NCI-H1694 treated with DMSO at 0.1 percent for 48 hours (cell line): ENCODE results near the gene SBSN.
"Not testable (repeated sequence)": the region's sequence is repeated elsewhere in the genome, so short reads cannot be mapped to it uniquely, and the experiment has no call there.

Experiments
- DNase-seq: peaks from one replicate; lab custom pipeline; 2025; lab: John Stamatoyannopoulos, UW

Gene SBSN

DNA sequence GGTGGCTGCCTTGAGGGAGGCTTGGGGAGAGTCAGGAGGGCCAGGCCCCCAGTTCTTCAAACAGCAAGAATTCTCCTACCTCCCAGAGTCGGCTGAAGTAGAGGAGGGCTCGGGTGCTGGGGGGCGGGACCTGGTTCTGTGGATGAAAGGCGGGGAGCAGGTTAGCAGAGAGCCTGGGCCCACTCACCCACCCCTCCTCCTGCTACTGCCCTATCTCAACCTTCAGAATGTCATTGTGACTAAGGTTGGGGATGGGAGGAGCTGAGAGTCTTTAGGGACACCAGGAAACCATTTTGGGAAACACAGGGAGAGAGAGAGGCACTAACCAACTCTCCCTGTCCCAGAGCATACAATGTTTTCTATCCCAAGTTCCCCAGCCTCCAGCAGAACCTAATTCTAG lies 25.4 kb downstream of the SBSN start:
- no peak for DNase-seq

DNA sequence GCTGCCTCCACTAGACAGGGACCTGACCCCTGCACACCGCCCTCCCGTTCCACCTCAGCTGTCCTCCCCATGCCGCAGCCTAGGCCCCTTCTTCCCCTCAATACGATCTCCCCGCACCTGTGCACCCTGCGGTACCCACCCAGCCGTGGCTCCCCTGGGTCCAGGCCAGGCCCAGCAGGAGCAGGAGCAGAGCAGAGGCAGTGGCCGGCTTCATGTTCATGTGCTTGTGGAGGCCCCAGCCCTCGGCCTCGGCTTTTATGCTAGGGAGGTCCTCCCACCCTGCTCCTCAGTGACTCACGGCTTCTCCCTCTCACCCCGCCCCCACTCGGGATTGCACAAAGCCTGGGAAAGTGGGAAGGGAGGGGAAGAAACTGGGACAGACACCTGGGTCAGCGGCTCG lies 26.4 kb downstream of the SBSN start:
- DNase-seq: no peak

DNA sequence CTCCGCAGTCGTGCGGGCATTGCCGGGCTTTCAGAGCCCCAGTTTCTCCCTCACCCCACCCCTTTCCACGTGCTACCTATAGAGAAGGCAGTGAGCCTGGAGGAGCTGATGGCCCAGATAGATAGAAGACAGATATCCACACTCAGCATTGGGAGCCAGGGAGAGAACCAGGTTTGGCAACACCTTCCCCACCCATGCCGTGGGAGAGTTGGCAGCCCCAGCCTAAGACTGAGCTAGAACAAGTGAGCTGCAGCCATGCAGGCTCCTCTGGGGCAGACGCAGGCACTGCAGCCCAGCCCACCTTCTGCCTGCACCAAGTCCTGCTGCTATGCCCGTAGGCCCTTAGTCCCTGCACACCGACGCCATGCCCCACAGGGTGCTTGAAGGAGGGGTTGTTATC lies 27.5 kb downstream of the SBSN start:
- DNase-seq: no peak

DNA sequence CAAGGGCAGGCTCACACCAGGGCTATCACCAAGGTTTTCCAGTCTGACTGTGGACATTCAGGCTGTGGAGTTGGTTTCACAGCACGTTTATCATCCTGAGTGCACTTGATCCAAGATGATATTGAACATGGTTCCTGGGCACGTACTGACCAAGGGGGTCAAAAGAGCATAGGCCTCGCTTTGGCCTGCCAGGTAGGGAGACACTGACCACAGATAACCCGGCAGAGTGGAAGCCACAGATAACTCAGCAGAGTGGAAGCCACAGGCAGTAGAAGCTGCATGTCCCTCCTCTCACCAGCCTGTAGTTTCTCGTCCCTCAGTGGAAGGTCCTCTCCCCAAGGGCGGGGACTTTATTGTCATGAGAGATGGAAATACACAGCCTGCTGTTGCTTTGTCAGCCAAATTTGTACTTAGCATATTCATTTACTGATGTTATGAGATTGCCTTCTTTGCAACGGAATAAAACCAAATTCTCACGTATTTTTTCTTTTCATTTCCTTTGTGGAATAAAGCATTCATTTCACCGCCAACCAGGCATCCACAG lies 29.1 kb downstream of the SBSN start:
- DNase-seq: no peak

DNA sequence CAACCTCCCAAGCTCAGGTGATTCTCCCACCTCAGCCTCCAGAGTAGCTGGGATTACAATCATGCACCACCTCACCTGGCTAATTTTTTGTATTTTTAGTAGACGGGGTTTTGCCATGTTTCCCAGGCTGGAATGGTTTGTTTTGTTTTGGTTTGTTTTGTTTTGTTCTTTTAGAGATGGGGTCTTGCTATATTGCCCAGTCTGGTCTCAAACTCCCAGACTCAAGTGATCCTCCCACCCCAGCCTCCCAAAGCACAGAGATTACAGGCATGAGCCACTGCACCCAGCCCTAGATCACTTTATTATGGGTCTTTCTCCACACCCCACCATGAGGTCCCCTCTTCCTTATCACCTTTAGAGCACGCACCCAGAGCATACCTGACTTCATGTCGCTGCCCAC lies 29.9 kb downstream of the SBSN start:
- no peak for DNase-seq

DNA sequence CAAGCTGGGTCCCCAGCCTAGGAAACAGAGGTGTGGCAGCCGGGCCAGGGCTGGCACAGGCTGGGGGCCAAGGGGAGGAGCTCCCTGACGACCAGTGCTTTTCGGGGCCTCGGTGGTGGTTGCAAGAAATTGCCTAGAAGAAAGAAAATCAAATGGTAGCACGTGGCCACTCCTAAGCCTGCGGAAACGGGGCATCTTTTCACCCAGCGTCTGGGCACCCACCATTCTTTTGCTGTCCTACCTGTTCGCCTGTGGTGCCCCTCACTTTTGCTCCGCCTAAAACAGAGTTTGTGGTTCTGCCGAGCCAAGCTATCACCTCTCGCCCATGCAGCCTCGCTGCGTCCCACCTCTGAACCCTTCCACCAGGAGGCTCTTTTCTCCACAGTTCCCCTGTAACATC lies 30.7 kb downstream of the SBSN start:
- DNase-seq: no peak

DNA sequence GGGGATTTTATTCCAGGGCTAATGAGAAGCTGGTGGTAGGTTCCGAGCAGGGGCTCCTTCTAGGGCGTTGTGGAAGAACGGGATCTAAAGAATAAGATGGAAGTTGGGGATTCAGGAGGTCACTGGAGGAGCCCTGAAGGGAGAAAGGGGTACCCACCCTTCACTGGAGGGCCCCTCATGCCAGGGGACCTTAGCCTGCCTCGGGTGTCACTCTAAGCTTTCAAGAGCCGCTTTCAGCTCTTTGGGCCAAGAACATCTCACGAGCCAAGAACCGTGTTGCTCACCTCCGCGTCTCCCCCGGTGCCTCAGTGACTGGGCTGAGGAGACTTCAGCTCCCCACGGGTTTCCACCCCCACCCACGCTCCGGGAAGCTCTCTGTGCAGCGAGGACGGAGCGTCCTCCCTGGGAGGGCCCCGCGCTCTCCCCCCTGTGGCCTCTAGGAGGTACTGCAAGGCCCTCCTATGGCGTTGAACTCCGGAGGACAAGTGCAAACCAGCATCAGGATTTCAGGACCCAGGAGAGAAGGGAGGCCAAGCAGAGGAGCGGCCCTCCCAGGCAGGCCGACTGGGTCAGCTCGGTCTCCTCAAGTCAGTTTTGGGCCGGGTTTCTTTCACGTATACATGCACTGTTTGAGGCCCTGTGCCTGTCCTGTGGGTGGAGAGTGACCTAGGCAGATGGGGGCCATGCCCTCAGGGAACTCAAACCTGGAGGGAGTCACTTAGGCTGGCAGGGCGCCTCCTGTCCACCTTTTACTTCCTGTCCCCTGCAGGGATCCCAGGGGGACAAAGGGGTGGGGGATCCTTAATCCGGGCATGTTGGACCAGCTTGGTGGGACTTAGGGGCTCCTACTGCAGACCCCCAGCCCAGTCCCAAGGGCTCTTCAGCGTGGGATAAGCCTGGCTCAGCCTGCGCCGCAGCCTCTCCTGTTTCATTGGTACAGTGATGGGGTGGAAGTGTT lies 32.7 kb downstream of the SBSN start:
- peak; percentile 65 for DNase-seq

DNA sequence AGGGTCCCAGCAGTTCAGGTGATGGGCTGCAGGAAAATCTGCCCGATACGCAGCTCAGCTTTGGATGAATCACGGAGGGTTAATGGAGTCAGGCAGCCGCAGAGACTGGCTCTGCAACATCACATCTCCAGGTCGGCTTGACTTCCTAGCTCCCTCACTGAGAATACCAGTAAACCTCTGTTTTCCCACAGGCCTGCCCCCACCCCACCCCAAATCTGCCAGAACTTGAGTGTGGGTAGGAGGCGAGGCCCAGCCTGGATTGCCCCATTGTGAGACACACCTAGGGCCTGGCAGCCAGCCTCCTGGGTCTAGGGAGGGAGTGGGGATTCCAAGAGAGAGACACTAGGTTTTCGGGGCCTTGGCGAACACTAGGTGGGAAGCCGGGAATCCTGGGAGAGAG lies 34.1 kb downstream of the SBSN start:
- no peak for DNase-seq

DNA sequence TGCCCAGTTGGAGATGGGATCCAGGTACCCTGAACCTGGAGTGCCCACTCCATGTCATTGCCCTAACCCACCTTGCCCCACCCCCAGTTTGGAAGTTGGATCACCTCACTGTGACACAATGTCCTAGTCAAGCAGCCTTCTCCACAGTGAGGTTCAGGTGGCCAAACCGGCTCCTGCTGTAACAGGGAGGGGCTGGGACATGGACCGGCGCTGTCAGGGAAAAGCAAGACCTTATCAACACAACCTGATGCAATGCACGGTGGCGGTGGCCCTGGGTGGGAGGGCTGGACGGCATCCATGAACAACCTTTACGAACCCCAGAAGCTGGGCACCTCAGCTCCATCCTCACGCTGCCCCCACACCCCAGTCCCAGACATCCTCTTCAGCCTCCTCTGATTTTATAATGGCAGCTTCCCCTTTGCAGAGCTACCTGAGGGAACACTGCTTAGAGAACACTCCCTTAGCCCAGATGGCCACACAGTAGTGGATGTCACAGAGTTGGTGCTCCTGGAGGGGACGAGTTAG lies 36.2 kb downstream of the SBSN start:
- no peak for DNase-seq

DNA sequence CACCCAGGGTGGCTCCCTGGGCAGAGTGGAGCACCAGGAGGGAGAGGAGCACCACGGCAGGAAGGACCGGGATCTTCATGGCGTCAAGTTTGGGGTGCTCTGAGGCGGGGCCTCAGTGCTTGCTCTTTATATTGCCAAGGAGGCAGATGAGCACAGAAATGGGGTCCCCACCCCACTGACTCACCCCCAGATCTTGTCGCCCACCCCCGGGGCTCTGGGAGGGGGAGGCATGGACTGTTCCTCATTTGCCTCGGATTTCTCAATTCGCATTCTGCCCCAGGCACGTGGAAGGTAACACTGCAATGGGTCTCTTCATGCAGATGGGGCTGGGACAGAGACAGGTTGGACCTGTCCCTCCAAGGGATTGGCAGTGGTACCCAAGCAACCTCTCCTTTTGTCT lies 37.7 kb downstream of the SBSN start, which contains the start of gene KRTDAP:
Gene KRTDAP (minus strand): TSS at position 101 of the 400 bp plus-strand sequence. CDS start 22 bp downstream, at position 79.
- no peak for DNase-seq

DNA sequence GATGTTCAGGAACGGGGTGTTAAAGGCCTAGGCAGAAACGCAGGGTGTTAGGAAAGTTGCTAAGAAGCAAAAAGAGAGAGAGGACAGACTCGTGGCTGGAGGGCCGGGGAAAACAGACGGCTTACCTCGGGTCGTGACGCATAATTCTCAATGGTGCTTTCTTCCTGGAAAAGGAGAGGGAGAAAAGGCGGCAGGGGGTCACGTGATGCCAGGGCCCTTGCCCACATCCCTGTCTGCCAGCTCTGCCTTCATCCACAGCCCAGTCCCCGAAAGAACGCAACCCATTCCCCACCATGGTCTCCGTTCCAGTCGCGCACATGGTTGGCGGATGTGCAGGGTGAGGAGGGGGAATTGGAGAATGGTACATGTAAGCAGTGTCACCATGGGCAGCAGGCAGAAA lies 39.4 kb downstream of the SBSN start:
- no peak for DNase-seq

DNA sequence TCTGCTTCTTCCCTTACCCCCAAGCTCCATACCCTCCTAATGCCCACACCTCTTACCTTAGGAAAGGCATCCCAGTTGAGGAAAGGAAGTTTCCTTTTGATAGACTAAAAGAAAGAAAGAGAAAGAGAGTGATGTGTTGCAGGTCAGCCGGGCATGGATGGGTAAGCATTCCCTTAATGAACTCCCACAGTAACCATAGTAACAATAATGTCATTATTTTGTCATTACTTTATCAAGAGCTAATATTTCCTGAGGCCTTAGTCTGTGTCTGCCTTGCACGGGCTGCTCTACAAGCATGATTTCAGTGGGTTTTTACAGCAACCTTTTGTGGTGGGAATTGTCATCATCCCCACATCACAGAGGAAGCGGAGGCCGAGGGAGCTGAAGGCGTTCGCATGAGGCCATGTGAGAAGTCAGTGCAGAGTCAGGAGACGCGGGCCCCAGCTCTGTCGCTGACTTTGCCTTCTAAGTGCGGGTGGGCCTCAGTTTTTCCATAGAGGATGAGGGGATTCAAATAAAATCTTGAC lies 40.4 kb downstream of the SBSN start:
- no peak for DNase-seq

DNA sequence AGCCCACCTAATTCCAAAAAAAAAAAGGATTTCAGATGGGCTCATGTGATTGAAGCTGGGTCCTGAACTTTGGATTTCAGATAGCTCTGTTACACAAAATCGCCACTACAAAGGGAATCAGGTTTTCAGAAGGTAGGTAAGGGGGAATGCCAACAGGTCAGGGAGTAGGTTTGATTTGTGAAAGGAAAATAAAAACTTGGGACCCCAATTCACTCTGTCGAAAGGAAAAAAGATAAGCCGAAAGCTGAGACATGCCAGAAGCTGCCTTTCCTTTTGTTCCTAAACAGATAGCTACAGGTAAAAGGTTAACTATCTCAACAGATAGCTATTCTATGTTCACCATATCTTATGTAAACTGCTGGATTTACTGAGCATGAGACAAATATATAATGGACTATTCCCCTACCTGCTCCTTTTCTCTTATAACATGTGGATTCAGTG lies 41.8 kb downstream of the SBSN start:
- no peak for DNase-seq

DNA sequence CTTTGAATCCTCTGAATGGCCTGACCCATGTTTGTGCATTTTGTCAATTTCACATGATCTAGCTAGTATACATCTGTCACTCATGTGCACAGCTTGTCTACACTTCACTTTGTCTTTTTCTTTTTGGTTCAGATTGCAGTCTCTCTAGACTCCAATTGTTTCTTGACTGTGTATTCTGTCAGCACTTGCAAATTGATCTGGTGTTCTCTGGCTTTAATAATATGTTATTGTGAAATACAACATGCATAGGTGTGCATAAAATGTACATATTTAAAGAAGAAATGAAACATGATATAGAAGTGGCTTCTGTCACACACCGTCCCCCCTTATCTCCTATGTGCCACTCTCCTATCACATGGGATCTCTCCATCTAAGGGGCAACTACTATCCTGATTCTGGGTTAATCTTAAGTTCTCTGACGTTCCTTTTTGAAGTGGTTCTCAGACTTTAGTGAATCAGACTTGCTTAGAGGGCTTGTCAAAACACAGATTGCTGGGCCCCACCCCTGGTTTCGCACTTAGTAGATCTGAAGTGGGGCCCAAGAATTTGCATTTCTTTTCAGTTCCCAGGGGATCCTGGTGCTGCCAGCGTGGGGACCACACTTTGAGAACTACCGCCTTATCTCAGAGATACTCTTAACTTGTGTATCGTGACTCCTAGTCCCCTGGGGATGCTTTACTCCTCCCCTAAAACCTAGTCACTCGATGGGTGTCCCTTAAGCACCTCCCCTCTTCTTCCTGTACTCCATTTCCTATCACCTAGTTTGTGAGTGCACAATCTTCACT lies 43.7 kb downstream of the SBSN start:
- DNase-seq: no peak

DNA sequence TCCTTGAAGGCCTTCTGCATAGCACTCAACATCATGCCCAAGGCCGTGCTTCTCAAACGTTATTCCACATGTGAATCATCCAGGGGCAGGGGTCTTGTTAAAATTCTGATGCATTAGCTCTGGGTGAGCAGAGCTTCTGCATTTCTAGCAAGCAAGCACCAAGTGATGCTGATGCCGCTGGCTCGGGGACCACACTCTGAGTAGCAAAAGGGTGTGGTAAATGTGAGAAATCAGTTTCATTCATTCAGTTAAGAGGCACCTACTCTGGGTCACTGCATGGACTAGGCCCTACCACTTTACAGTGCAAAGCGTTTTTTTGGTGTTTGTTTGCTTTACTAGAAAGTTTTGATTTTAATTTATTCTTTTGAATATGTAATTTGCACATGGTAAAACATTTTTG lies 45.0 kb downstream of the SBSN start:
- no peak for DNase-seq

DNA sequence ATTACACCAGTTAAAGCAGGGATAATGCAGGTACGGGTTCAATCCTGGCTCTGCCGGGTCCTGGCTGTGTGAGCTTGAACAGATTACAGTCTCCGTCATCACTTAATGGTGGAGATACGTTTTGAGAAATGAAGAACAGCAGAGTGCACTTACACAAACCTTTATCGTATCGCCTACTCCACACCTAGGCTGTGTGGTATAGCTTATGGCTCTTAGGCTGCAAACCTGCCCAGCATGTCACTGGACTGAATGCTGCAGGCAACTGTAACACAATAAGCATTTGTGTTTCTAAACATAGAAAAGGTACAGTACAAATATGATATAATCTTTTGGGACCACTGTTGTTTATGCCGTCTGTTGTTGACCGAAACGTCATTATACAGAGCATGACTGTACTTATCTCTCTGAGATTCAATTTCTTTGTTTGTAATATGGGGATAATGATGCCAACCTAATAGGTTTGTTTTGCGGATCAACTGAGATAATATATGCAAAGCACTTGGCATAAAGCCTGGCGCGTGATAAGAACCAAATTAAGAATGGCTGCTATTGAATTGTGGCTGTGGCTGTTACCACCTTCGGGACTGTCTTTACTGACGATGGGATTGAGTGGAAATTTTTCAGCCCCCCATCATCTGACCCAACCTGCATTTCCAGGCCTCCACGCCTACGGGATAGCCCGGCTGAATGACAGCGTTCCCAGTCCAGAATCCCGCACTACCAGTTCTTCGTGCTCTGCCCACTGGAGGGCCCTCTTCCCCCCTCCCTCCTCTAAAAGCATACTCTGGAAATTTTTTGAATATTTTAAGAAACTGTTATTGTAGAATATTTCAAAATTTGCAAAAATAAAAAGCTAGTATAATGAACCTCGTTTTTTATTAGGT lies 49.1 kb downstream of the SBSN start:
- no peak for DNase-seq

DNA sequence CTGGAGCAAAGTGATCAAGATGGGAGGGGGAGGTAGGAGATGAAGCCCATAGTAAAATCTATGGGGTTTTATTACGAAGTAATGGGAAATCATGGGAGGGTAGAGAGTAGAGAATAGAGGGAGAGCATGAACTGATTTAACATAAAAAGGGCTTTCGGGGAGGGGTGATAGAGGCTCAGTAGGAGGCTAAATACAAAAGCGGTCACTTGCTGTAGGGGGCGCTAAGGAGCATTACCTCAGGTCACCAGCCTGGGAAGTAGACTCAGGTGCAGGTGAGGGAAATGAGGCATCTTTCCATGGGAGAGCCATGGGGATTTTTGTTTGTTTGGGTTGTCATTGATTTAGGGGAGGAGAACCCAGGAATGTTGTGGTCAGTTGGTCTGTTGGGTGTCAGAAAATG lies 52.0 kb downstream of the SBSN start:
- no peak for DNase-seq

DNA sequence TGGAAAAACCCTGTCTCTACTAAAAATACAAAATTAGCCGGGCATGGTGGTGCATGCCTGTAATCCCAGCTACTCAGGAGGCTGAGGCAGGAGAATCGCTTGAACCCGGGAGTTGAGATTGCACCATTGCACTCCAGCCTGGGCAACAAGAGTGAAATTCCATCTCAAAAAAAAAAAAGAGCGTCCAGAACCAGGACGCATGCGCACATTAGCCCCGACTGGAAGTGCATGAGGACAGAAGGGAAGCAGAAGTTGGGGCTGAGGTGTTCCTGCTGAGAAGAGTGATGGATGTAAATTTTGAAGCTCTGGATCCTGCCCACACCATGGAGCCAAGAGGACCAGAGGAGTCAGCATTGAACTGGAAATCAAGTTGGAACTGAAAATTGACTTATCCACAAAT lies 53.5 kb downstream of the SBSN start:
- not testable (repeated sequence) for DNase-seq

DNA sequence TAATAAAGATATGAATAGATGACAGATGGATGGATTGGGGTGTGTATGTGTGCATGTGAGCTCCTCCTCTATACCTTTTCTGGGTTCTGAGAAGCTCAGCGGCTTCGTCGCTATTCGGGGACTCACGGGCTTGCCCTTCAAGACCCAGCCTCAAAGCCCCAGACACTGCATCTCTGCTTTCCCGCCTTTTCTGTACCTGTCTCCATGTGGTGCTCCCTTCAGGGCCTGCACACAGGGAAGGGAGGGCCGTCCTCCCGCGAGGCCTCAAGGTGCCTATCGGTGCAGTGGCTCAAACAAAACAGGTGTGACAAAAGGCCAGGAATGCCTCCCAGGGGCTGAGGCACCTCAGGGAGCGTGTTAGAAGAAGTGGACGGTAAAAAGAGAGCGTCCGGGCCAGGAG lies 54.0 kb downstream of the SBSN start:
- DNase-seq: no peak
